Calu3 (cell line): ENCODE data around the gene NUP214. TPM values are rescaled to one million over a fixed set of nuclear protein-coding genes. Genes with fewer than 3 reads are reported as not detected.

ENCODE experiments used
- BruUV-seq: library from RNA; stranded (reverse); fragments of 400-500 nt; replicated peaks from 2 replicates; lab custom pipeline; 2021; lab: Mats Ljungman, UMichigan
- CTCF ChIA-PET: fragments of 300-600 bp; sonication (Branson Sonifier 250); formaldehyde crosslinking; loops from one replicate; lab custom pipeline; 2022; ENCODE audit warnings: antibody characterized with exemption; lab: Charles Lee
- DNase-seq: peaks from one replicate; pipeline ENCODE4 v3.0.0; 2022
- H3K27ac Mint-ChIP-seq: one replicate; pipeline ENCODE4 v1.8.0; 2022; ENCODE audit warnings: mixed read lengths; ENCODE audit not compliant: unreplicated experiment
- H3K27me3 Mint-ChIP-seq: one replicate; pipeline ENCODE4 v1.8.0; 2022; ENCODE audit warnings: mixed read lengths; ENCODE audit not compliant: unreplicated experiment
- H3K36me3 Mint-ChIP-seq: one replicate; pipeline ENCODE4 v1.8.0; 2022; ENCODE audit warnings: mild to moderate bottlenecking, moderate library complexity, mixed read lengths; ENCODE audit not compliant: insufficient read depth, unreplicated experiment
- H3K4me1 Mint-ChIP-seq: one replicate; pipeline ENCODE4 v1.8.0; 2022; ENCODE audit warnings: mild to moderate bottlenecking, low read depth, mixed read lengths; ENCODE audit not compliant: unreplicated experiment
- H3K4me3 Mint-ChIP-seq: one replicate; pipeline ENCODE4 v1.8.0; 2022; ENCODE audit warnings: mild to moderate bottlenecking, low read depth, moderate library complexity, mixed read lengths; ENCODE audit not compliant: unreplicated experiment
- H3K9me3 Mint-ChIP-seq: one replicate; pipeline ENCODE4 v1.8.0; 2022; ENCODE audit warnings: low read depth, mixed read lengths; ENCODE audit not compliant: unreplicated experiment
- intact Hi-C: fragments of 100-400 bp; cut with micrococcal nuclease; formaldehyde crosslinking; loops from one replicate; pipeline ENCODE4 v1.10.0; 2022; ENCODE audit not compliant: unreplicated experiment
- total RNA-seq: library from RNA; stranded (reverse); gene quantifications from 2 replicates; pipeline ENCODE4 v1.2.3, GENCODE V29; 2022
- TF ChIP-seq, protein P1 (sequence below): fragments of 200-600 bp; IDR thresholded peaks from one replicate; pipeline ENCODE4 v1.8.0; 2022; ENCODE audit warnings: antibody characterized with exemption; ENCODE audit not compliant: unreplicated experiment

NUP214 gene
- total RNA-seq, 1 experiment from 2014 or later: 50.0 TPM

DNA sequence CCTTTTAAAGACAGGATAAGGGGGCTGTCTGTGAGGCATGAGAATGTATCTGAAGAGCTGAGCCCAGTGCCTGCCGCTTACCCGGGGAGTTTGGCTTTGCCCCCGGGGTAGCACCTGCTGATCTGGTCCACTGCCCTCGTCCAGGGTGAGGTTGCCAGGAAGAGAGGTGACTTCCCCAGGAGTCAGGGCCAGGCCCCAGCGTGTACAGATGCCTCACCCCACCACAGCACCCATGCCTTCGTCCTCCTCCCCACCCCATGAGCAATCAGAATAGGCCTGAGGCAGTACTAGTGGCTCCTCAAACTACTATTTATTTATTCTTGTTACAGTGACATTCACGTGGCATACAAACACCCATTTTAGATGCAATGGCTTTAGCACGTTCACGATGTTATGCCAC, 44.8 kb upstream of the NUP214 start:
- Mint-ChIP-seq H3K27ac (no peak overlapping the region), H3K4me1 (no peaks in the 10 kb centered on the region), H3K9me3 (no peaks in the 10 kb centered on the region), H3K27me3 (peaks cover 13% of the 10 kb centered on the region), H3K4me3 (no peak overlapping the region), H3K36me3 (no peaks in the 10 kb centered on the region)
- intact Hi-C loops: no loop called here
- no TSS peak for BruUV-seq
- DNase-seq: no peak
- CTCF ChIA-PET: no interaction called here
- TF ChIP-seq, protein P1, sequence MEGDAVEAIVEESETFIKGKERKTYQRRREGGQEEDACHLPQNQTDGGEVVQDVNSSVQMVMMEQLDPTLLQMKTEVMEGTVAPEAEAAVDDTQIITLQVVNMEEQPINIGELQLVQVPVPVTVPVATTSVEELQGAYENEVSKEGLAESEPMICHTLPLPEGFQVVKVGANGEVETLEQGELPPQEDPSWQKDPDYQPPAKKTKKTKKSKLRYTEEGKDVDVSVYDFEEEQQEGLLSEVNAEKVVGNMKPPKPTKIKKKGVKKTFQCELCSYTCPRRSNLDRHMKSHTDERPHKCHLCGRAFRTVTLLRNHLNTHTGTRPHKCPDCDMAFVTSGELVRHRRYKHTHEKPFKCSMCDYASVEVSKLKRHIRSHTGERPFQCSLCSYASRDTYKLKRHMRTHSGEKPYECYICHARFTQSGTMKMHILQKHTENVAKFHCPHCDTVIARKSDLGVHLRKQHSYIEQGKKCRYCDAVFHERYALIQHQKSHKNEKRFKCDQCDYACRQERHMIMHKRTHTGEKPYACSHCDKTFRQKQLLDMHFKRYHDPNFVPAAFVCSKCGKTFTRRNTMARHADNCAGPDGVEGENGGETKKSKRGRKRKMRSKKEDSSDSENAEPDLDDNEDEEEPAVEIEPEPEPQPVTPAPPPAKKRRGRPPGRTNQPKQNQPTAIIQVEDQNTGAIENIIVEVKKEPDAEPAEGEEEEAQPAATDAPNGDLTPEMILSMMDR: no peak

DNA sequence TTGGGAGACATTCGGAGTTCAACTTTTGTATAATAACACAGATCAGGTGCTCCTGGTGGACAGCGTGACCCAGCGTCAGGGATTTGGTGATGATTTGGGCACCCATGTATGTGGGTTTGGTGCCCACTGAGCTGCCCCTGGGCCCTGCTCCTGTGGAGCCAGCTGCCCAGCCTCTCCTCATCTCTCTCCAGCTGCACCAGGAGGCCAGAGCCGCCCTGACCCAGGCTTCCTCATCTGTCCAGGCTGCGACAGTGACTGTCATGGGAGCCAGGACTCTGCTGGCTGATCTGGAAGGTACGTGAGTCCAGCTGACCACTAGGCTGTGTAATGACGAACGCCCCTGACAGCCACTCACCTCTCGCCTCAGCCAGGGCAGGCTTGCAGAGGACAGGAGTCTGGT, 43.5 kb upstream of the NUP214 start:
- Mint-ChIP-seq H3K27ac (no peak overlapping the region), H3K4me1 (no peaks in the 10 kb centered on the region), H3K9me3 (no peaks in the 10 kb centered on the region), H3K4me3 (no peak overlapping the region), H3K27me3 (peaks cover 13% of the 10 kb centered on the region), H3K36me3 (no peaks in the 10 kb centered on the region)
- no TSS peak for BruUV-seq
- no peak for DNase-seq
- intact Hi-C loops: no loop called here
- CTCF ChIA-PET: no interaction called here
- TF ChIP-seq, protein P1: no peak

DNA sequence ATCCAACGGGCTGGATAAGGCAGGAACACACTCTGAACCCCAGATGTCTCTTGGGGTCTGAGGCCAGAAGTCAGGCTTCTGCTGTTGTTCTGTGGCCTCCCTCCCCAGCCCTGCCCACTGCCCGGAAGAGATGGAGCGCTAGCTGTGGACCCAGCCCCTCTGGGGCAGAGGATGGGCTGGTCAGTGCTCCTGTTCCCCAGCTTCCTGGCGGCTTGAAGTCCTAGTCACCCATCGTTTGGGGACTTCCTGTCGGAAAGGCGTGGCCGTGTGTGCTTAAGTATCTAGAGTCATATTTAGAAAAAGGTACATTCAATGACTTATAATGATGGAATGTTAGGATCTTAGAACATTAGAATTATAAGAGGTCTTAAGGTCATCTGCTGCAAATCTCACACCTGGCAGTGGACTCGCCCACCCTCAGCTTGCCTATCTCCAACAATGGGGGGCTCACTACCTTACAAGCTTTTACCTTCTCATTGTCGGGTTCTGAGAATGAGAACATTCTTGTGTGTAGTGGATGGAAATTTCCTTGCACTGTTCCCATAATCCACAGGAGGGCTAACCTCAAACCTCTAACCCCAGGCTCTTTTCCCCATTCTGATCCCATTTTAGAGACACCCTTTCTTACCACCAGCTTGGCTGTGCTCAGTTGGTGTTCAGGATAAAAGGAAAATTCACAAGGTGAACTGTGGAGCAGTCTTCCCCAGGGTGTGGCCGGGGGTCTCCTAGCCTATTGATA, 42.4 kb upstream of the NUP214 start:
- Mint-ChIP-seq H3K27me3 (peaks cover 13% of the 10 kb centered on the region), H3K4me3 (no peak overlapping the region), H3K36me3 (no peaks in the 10 kb centered on the region), H3K27ac (no peak overlapping the region), H3K9me3 (no peaks in the 10 kb centered on the region), H3K4me1 (no peaks in the 10 kb centered on the region)
- CTCF ChIA-PET: interaction anchor here (0.6 to 1.0 kb wide), 2 partner anchors 25 to 477 kb away, joined by 4 to 5 read pairs; no protein-coding TSS in a partner anchor
- no TSS peak for BruUV-seq
- intact Hi-C loops: no loop called here
- TF ChIP-seq, protein P1: no peak
- DNase-seq: no peak

DNA sequence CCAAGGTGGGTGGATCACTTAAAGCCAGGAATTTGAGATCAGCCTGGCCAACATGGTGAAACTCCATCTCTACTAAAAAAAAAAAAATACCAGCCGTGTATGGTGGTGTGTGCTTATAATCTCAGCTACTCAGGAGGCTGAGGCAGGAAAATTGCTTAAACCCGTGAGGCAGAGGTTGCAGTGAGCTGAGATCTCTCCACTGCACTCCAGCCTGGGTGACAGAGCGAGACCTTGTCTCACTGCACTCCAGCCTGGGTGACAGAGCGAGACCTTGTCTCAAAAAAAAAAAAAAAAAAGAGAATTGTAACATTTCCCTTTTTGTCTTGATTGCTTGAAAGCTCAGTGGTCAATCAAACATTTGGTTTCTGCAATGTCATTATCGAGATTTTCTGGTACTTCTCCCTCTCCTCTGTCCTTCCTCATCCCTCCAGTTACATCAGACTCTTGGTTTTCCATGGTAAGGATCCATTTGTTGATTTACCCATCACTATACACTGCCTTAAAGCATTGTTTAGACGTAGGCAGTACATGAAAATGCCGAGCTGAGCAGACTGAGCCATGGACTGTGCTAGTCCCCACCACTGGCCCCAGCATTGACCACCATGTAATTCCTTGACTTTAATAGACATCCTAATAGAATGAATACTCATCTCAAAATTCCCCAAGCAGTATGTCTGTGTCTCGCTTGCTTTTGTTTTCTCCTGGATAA, 40.6 kb upstream of the NUP214 start:
- CTCF ChIA-PET: interaction anchor here (0.6 to 0.8 kb wide), 2 partner anchors 46 to 462 kb away, joined by 3 to 6 read pairs; no protein-coding TSS in a partner anchor
- no peak overlapping the region for H3K27ac Mint-ChIP-seq
- TF ChIP-seq, protein P1: no peak
- H3K36me3 Mint-ChIP-seq: no peaks in the 10 kb centered on the region
- intact Hi-C loops: no loop called here
- H3K9me3 Mint-ChIP-seq: no peaks in the 10 kb centered on the region
- DNase-seq: no peak
- H3K27me3 Mint-ChIP-seq: peaks cover 13% of the 10 kb centered on the region
- H3K4me1 Mint-ChIP-seq: no peaks in the 10 kb centered on the region
- H3K4me3 Mint-ChIP-seq: no peak overlapping the region
- no TSS peak for BruUV-seq
